Transverse colon (tissue), 4 donors: ENCODE data around the gene TNS3. TPM values are rescaled to one million over a fixed set of nuclear protein-coding genes. Genes with fewer than 3 reads are reported as not detected.

Source experiments
- DNase-seq: peaks from one replicate; pipeline ENCODE4 v3.0.0-alpha.2; 2019
- H3K27ac ChIP-seq, 4 donors: fragments of 200-600 bp; sonication (generic); 2 replicates each; pipeline ENCODE4 v1.5.1; 2016 to 2018; ENCODE audit warnings: inconsistent platforms in 4 of 4
- H3K27me3 ChIP-seq: fragments of 200-600 bp; sonication (generic); 2 replicates; pipeline ENCODE4 v1.5.1; 2017; ENCODE audit warnings: inconsistent platforms
- H3K36me3 ChIP-seq, 4 donors: fragments of 200-600 bp; sonication (generic); 2 replicates each; pipeline ENCODE4 v1.5.1; 2017 to 2019; ENCODE audit warnings: inconsistent platforms in 4 of 4
- H3K4me1 ChIP-seq, 4 donors: fragments of 200-600 bp; sonication (generic); 2 replicates each; pipeline ENCODE4 v1.5.1; 2017 to 2020; ENCODE audit warnings: inconsistent platforms in 4 of 4
- H3K4me3 ChIP-seq, 4 donors: fragments of 200-600 bp; sonication (generic); 1 replicate in 1 of 4; 2 replicates in 3 of 4; pipeline versions ENCODE4 v1.5.1 to v1.6.1; 2017 to 2019; ENCODE audit warnings: inconsistent platforms in 4 of 4
- H3K9me3 ChIP-seq, 2 donors: fragments of 200-600 bp; sonication (generic); 2 replicates each; pipeline ENCODE4 v1.5.1; 2017 to 2019; ENCODE audit warnings: inconsistent platforms in 2 of 2
- EP300 ChIP-seq: sonication (generic); formaldehyde crosslinking; IDR thresholded peaks from one replicate; pipeline ENCODE4 v1.6.1; 2017; ENCODE audit warnings: antibody characterized with exemption, low read depth
- POLR2A ChIP-seq: fragments of 450-650 bp; IDR thresholded peaks from one replicate; pipeline ENCODE4 v1.6.1; 2016; ENCODE audit warnings: antibody characterized with exemption, mild to moderate bottlenecking, moderate library complexity
- POLR2AphosphoS5 ChIP-seq, 3 donors: sonication (generic); formaldehyde crosslinking; IDR thresholded peaks; one replicate each; pipeline ENCODE4 v1.6.1; 2016; ENCODE audit warnings: antibody characterized with exemption in 3 of 3
- WGBS, 2 donors: methylation state at CpG; one replicate each; pipeline ENCODE4 v1.1.5; 2018; ENCODE audit warnings: low coverage in 1 of 2; 5-methylcytosine and 5-hydroxymethylcytosine counted together
- in situ Hi-C, 4 donors: fragments of 200-750 bp; cut with MboI; loops; one replicate each; pipeline versions ENCODE4 v1.15.0 to v1.15.1; 2017; ENCODE audit warnings: low sequenced_read_pairs in 3 of 4, low pct_ligation_motif_present in 1 of 4, low pct_unique_long_range_greater_than_20kb in 1 of 4
- intact Hi-C: fragments of 100-400 bp; cut with DNase I; formaldehyde crosslinking; loops from one replicate; pipeline ENCODE4 v1.15.1; 2023; ENCODE audit warnings: low total_unique reads
- total RNA-seq, 4 donors: library from RNA; depleted of rRNA; stranded (reverse); fragments of >200 nt; gene quantifications; one replicate each; pipeline ENCODE4 v1.1.0, GENCODE V29; 2016
- TF ChIP-seq, protein P1 (sequence below), 5 experiments: fragments of 200-600 bp in 3 of 5; fragments of 450-650 bp in 2 of 5; sonication (generic) in 3 of 5; IDR thresholded peaks; 1 replicate in 2 of 5; 2 replicates in 3 of 5; pipeline ENCODE4 v1.5.1; 2016 to 2017; ENCODE audit warnings: antibody characterized with exemption in 5 of 5, inconsistent platforms in 3 of 5, mild to moderate bottlenecking in 2 of 5, moderate library complexity in 1 of 5

TNS3 gene
- total RNA-seq, 4 donors from 2014 or later: 58.5 to 104 (median 72.7) TPM

DNA sequence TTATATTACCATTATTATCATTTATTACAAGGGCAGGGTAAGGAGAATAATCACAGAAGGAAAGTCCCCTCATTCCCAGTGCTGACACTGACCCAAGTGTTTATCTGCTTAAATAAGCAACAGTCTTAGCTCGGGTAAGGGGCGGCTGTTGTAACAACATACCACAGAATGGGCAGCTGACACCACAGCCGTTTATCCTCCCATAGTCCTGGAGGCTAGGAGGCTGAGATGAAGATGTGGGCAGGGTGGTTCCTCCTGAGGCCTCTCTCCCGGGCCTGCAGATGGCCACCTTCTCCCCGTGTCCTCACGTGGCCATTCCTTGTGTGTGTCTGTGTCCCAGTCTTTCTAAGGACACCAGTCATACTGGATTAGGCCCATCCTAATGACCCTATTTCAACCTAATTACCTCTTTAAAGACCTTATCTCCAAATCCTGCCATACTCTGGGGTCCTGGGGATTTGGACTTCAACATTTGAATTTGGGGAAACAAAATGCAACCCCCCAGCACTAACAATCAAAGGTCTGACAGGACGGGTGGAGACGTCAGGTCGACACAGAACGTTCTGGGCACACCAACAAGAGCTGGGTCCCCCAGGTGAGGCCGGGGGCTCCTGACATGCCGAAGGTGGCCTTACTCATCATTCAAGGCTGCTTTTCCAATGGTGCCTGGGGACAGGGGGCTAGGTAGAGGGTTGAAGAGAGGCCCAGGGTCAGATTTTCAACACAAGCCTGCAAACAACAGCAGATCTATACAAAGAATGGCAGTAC, 93.5 kb downstream of the TNS3 start:
- intact Hi-C loops: no loop called here
- Histone ChIP-seq H3K4me3 (no peak overlapping the region), H3K4me1 (peaks cover 3 to 40% (median 18%) of the 10 kb centered on the region in 4 donors), H3K9me3 (no peaks in the 10 kb centered on the region), H3K36me3 (no peaks in the 10 kb centered on the region), H3K27ac (no peak overlapping the region), H3K27me3 (no peaks in the 10 kb centered on the region)
- DNase-seq: no peak
- TF ChIP-seq, protein P1, sequence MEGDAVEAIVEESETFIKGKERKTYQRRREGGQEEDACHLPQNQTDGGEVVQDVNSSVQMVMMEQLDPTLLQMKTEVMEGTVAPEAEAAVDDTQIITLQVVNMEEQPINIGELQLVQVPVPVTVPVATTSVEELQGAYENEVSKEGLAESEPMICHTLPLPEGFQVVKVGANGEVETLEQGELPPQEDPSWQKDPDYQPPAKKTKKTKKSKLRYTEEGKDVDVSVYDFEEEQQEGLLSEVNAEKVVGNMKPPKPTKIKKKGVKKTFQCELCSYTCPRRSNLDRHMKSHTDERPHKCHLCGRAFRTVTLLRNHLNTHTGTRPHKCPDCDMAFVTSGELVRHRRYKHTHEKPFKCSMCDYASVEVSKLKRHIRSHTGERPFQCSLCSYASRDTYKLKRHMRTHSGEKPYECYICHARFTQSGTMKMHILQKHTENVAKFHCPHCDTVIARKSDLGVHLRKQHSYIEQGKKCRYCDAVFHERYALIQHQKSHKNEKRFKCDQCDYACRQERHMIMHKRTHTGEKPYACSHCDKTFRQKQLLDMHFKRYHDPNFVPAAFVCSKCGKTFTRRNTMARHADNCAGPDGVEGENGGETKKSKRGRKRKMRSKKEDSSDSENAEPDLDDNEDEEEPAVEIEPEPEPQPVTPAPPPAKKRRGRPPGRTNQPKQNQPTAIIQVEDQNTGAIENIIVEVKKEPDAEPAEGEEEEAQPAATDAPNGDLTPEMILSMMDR (IDR thresholded peaks at IDR 0.05): no peak
- TF ChIP-seq EP300 (no peak), POLR2AphosphoS5 (IDR thresholded peaks at IDR 0.05) (no peak), POLR2A (no peak)
- in situ Hi-C loops: no loop called here
- WGBS, 2 donors: 80% methylated on average over 12 of the region's 12 CpGs; no CpG with 5 or more reads in 1 of the 2 donors

DNA sequence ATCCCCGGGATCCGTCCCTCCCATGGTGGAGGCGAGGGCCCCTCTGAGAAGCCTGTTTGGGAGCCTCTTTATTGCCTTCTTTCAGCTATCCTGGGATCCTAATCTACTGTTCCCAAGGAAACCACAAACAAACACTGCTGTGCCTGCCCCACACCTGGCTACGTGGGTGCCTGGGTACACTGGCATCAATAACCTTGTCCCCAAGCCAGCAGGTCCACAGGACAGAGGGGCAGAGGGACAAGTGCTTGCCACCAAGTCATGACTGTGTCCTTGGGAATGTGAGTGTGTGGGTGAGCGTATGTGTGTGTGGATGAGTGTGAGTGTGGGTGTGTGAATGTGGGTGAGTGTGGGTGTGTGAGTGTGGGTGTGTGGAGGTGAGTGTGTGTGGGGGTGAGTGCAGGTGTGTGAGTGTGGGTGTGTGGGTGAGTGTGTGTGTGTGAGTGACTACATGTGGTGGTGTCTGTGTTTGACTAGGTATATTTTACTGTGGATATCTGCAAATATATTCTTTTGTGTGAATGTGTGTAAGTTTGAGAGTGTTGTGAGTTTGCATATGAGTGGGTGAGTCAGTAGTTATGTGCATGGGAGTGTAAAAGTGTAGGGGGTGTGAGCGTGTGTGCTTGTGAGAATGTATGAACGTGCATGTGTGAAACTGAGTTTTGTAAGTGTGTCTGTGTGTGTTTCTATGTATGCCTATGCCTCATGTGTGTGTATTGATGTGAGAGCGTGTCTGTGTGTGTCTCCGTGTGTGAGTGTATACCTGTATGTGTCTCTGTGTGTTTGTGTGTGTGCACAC, 96.1 kb downstream of the TNS3 start:
- Histone ChIP-seq H3K9me3 (no peaks in the 10 kb centered on the region), H3K36me3 (no peaks in the 10 kb centered on the region), H3K27me3 (no peaks in the 10 kb centered on the region), H3K27ac (peak overlapping the region in 1 of 4 donors; percentile 35), H3K4me3 (no peak overlapping the region), H3K4me1 (peaks cover 24 to 54% (median 35%) of the 10 kb centered on the region in 4 donors)
- TF ChIP-seq, protein P1 (IDR thresholded peaks at IDR 0.05): no peak
- peak; percentile 41 for TF ChIP-seq EP300
- TF ChIP-seq POLR2AphosphoS5 (IDR thresholded peaks at IDR 0.05): peak in 2 of 3 donors; percentile 49 to 67
- no peak for TF ChIP-seq POLR2A
- 54 to 68% methylated on average over 5 to 9 of the region's 9 CpGs for WGBS, 2 donors
- intact Hi-C loops (no loop called here), in situ Hi-C loops (no loop called here)
- peak; percentile 68 for DNase-seq

DNA sequence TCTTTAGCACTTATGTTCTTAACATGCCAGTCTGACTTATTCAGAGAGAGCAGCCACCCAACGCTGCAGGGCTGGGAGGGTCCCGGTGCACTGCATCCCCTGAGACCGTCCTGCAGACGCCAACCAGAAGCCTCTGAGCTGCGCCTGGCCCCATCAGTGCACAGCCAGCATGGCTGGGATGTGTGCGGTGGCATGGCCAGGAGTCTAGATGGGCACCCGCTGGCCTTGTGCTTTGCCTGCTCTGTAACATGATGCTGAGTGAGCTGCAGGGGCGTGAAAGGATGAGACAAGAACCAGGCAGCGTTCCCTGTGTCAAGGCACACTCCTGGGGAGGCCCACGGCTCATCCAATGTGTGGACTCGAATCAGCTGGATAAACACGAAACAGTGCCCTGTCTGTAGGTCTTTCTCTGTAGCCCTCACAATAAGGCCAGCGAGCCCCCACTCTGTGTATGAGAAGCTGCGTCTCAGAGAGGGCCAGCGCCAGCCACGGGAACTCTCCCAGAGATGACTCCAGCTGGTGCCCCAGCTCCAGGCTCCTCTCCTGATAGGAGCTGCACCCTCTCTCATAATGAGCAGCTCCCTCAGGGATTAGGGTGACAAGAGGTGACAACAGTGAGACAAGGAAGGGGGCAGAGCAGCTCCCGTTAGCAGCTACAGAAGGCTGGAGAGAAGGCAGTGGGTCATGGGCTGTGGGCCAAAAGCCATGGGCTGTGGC, 96.8 kb downstream of the TNS3 start:
- in situ Hi-C loops (no loop called here), intact Hi-C loops (no loop called here)
- no peaks in the 10 kb centered on the region for H3K27me3 ChIP-seq
- H3K36me3 ChIP-seq: no peaks in the 10 kb centered on the region
- H3K27ac ChIP-seq: peak overlapping the region in 2 of 4 donors; percentile 8 to 35
- no peak for TF ChIP-seq POLR2AphosphoS5 (IDR thresholded peaks at IDR 0.05)
- TF ChIP-seq POLR2A: no peak
- no peak for TF ChIP-seq EP300
- TF ChIP-seq, protein P1 (IDR thresholded peaks at IDR 0.05): no peak
- DNase-seq: no peak
- WGBS, 2 donors: 80% methylated on average over 17 of the region's 17 CpGs; no CpG with 5 or more reads in 1 of the 2 donors
- H3K4me1 ChIP-seq: peaks cover 29 to 61% (median 41%) of the 10 kb centered on the region in 4 donors
- no peak overlapping the region for H3K4me3 ChIP-seq
- no peaks in the 10 kb centered on the region for H3K9me3 ChIP-seq

DNA sequence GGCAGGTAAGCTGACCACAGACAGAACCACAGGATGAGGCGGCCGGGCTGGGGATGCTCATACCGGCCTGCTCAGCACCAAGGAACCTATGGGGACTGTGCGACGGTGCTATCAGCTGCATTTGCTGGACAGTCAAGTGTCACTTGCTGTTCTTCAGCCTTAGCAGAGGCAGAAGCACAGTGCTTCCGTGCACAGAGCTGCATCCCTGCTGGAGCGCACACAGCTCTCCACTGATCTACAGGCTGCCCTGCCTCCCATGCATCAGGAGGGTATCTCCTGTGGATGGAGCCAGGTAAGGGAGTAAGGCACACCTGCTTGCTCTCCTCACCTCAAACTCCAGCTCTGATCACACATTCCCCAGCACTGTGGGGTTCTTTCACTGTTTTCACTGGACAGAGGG, 97.5 kb downstream of the TNS3 start:
- Histone ChIP-seq H3K4me3 (no peak overlapping the region), H3K36me3 (no peaks in the 10 kb centered on the region), H3K27me3 (no peaks in the 10 kb centered on the region), H3K9me3 (no peaks in the 10 kb centered on the region), H3K27ac (no peak overlapping the region), H3K4me1 (peaks cover 29 to 67% (median 46%) of the 10 kb centered on the region in 4 donors)
- in situ Hi-C loops: no loop called here
- 80% methylated on average over 7 of the region's 7 CpGs; no CpG with 5 or more reads in 1 of the 2 donors for WGBS, 2 donors
- no peak for DNase-seq
- TF ChIP-seq, protein P1 (IDR thresholded peaks at IDR 0.05): no peak
- no peak for TF ChIP-seq POLR2AphosphoS5 (IDR thresholded peaks at IDR 0.05)
- no peak for TF ChIP-seq POLR2A
- intact Hi-C loops: no loop called here
